Measurements from ENCODE around the gene GHRHR.

GHRHR gene

DNA sequence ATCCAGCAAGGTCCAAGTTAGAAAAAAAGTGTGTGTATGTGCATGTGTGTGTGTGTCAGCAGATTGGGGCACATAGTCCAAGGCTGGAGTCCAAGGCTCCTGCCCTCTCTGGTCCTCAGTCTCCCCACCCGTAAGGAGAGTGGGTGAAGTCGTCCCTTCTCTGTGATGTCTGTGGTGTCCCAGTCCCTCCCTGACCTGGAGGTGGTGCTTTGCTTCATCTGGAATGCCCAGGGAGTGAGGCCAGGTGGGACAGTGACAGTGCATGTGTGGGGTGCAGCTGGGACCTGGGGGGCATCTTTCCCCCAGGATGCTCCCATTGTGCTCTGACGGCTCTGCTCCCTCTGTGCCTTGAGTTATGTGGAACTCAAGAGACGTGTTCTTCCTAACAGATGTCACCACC is 34.1 kb upstream of the GHRHR start:
- DNase-seq, result no peak

DNA sequence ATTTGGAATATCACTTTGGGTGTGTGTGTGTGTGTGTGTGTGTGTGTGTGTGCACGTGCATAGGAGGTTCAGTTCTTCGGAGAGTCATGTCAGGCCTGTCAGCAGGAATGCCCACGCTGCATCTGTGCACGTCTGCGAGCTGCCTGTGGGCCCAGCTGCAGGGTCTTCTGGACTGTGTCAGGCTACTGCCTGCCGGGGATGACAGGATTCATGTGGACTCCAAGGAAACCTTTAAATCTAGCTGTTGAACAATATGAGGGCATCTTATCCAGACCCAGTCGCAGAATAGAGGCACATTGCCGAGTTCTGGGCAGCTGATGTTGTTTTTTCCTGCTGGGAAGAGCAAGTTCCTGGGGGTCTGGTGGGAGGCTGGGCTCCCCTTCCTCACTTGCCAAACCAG is 33.1 kb upstream of the GHRHR start:
- DNase-seq, result no peak

DNA sequence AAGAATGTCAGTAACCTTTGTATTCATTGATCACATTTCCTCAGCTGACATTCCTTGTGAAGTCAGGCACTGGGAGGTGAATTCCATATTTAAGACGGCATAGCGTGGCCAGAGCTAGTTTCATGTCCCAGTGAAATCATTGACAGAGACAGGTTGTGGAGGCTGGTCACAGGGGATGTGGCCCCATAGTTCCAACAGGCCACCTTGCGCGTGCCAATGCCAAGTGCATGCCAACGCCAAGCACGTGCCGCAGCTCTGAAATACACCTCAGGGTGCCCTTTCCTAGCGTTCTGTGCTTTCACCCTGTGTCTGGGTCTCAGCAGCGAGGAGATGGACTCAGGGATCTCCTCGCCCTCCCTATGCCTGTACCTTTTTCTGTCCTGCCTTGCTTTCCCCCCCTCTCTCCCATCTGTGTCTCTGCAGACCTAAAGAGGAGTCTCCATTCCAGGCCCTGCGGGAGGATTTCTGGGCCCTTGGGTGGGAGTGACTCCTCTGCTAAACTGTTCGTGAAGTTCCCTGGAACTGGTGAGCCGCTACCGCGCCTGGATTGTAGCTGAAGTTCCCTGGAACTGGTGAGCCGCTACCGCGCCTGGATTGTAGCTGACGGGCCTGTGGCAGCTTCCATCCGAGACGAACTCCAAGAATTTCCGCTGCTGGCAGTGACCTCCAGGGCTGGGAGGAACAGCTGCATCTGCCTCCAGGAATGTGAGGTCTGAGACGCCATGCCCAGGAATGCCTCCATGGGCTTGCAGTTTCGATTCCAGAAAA is 32.4 kb upstream of the GHRHR start:
- DNase-seq, result no peak

DNA sequence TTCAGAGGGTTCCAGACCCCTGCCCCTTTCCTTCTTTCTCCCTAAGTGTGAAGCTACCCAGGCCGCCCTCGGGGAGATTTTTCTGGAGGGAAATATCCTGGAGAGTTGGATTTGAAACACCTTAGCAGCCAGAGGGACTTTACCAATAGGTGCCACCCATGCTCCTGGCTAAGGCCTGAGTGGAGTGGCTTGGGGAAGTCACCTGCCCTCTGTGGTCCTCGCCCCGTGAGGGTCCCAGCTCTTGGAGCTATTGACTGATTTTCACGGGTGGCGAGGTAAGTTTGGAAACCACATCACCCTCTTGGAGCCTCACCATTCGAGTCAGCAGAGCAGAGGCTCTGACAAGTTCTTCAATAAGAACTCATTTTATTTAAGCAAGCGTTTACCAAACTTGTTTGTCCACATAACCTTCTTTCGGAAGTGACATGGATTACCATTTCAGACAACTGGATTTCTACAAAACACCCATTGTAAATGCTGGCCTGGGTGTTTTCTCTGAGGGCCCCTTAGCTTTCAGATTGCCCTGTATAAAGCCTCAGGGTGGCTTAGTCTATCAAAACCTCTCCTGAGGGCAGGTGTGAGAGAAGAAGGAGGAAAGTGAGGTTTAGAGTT is 31.7 kb upstream of the GHRHR start:
- no peak for DNase-seq

DNA sequence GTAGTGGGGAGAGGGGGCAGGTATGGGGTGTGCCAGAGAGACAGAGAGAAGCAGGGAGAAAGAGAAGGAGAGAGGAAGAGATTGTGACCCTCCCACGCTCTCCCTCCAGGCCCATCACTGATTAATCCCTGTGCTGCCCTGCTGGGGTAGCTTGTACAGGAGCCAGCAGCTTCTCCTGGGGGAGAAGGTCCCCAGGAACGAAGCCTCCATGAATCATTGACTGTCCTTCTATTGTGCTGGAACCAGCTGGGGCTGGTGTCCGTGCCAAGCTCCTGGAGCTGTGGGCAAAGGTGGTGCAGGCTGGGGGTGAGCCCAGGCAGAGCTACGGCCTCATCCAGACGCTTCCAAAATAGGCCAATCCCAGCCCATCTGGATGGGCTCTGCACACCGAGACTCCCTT is 31.2 kb upstream of the GHRHR start:
- DNase-seq, result no peak

DNA sequence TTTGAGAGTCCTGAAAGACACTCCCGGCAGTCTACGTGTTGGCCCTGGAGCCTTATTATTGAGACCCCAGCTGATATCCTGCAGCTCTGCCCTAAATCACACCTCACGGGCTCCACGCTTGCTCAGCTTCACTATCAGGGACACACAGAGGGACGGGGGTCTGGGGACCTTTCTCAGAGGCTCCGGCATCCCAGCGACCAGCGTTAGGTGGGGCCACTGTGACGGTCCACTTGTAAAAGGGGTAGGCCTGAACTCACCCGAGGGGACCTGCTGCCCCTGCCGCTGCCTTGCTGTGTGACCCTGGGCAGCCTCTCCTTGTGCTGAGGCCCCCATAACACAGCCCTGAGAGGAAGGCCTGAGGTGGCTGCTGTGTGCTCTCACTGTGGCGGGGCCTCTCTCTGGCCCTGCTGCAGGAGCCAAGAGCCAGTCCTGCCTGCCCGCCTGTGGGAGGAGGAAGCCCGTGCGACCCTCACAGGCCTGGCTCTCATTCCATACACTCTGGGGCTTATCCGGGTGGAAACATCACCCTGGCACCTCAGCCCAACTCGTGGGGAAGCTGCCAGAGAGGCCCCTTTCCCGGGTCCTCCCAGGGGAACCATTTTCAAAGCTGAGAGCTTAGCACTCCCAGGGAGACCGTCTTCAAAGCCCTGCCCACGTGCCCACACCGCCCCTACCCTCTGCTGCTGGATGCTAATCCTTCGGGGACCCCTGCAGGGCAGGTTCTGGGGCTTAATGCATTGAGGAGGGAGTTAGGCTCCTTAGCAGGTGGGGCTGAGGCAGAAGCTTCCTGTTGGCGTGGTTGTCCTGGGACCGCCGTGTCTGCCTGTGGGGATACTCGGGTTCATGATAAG is 30.4 kb upstream of the GHRHR start:
- DNase-seq, result no peak

DNA sequence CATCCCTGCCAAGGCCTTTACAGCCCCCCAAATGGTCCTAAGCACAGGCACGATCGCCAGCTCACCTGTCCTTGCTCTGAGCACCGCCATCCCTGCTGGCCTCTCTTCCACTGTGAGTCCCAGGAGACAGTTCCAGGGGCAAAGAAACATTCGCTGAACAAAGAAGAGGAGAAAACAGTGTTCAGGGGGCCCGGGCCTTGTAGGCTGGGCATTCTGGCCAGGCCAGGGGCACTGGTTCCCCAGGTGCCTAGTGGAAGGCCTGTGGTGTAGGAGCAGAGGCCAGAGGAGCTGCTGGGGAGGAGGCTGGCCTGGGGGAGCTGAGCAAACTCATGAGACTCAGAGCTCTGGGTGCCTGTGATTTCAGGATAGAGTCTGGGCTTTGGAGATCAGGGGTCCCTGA is 29.5 kb upstream of the GHRHR start:
- DNase-seq, result no peak

DNA sequence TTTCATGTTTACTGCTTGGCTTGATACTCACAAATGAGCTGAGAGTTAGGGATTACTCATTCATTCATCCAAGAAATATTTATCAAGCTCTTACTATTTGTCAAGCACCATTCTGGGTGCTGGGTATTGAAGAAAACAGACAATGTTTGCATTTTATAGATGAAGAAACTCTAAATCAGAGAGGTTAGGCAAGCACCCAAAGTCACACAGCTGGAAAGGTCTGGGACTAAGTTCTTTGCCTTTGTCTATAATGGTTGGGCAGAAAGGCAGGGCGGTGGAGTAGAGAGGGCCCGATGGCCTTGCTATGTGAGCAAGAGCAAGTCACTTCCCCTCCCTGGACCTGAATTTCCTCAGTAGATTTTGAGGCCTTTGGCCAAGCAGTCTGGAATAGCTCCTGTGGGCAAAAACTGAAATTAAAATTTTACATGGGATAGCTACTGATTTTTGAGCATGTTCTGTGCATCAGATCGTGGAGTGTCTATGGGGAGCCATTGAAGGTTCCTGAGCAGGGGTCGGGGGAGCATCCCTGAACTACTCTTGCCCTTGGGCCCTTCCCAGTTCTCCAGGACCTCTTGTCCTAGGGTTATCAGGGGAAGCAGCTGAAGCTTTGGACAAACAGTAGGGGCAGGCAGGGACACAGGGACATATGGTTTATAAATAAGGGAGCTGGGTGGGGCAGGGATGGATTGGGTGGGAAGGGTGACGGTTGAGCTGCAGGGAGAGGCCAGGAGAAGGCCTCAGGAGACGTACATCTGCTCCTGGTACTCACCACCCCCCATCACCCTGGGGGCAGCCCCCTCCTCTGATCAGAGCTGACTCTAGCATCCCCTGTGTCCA is 28.8 kb upstream of the GHRHR start:
- no peak for DNase-seq

DNA sequence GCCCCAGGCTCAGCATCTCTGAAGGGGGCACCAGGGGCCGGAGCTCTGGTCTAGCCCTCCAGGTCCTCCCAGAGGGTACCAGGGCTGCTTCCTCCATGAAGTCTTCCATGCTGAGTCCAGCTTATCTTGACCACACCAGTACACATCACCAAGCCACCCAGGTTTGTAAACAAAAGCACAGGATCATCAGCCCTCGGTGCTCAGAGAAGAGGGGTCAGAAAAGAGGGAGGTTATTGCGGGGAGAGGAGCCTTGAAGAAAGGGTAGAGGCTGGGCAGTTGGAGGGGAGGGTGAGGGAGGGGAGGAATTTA is 28.2 kb upstream of the GHRHR start:
- no peak for DNase-seq

DNA sequence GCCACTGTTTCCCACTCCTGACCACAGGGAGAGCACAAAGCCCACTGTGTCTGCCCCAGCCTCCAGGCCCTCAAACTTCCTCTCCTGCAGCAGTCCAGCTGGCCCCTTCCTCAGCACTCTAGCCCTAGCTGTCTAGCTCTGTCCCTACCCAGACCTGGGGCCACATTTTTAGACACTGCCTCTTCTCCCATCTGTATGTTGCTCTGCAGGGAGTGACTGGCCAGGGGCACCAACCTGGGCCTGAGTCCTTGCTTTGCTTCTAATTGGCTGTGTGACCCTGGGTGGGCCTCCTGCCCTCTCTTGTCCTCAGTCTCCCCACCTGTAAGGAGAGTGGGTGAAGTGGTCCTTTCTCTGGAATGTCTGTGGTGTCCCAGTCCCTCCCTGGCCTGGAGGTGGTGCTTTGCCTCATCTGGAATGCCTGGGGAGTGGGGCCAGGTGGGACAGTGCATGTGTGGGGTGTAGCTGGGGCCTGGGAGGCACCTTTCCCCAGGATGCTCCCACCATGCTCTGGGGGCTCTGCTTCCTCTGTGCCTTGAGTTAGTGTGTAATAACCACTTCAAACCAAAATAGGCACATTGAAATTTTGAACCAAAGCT is 27.0 kb upstream of the GHRHR start:
- no peak for DNase-seq

DNA sequence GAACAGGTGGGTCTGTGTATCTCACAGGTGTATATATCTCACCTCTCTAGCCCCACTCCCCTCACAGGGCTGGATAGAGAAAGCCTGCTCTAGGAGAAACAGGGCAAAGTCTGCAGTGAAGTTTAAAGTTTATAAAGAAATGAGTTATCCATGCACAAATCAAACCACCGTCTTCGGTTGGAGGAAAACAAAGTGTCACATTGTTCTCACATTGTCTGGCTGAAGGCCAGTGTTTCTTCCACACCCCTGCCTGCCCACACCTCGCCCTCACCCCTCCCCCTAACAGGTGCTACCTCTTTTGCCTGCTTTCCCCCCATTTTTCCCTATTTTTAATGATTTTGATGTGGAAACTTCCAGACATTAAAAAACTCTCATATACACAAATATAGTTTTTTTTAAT is 26.3 kb upstream of the GHRHR start:
- no peak for DNase-seq

DNA sequence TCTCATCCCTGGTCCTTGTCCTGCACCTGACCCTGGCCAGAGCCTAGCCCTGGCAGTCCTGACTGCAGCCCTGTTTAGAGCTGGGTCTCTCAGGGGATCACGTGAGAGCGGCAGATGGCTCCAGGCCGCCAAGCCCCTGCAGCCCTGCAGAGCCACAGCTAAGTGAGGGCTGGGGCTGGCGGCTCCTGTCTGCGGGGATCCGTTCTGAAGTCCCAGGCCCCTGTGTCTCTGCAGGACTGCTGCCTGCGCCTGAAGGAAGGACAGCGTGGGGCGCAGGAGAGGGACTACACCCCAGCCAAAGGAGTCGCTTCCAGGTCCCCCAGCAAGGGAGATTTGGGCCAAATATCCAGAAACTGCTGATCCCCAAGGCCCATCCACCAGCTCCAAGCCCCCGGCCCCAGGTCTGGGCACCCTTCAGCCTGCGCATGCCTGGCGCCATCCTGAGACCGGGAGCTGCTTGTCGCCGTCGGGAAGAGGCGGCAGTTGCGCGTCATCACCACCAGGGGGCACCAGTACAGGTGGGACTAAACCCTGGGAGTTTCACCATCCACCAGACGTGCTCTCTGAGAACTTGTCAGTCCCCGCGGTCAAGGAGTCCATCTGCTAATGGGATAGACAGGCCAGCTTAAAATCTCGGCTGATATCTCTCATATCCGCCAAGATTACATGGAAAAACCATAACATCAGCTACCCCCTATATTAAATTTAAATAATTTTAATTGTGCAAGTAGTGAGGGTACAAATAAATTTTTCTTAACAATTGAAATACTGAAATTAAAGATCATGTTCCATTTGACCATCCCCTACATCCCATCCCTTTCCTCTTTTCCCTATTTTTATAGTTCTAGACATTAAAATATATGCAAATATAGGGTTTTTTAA is 25.1 kb upstream of the GHRHR start:
- peak; percentile 53 for DNase-seq

DNA sequence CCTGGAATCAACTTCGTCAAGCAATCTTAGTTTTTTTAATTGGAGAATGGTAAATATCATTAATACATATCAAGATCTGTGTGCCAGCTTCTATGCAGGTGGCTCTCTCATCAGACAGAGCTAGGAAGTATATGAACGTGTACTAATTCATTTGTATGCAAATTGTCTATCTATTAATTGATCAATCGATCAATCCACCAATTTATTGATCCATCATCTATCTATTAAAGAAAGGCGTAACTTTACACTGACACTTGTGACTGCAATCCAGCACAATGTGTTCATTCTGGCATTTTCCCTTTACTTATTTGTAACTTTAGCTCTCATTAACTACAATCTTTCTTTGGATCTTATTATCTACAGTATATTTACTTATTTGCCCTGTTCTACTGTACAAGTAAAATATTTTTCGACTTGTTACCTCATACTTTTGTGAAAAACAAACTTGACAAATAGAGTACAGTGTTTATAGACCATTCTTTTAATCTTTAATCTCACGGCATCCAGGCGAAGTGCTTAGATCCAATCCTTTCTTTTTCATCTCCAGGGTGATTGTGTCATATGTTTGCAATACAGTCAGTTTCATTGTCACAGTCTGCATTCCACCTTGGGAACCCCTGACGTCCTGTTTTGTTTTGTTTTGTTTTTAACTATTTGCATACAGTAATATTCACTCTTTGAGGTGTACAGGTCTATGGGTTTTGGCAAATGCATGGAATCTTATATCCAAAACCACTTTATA is 22.0 kb upstream of the GHRHR start:
- DNase-seq, result no peak

DNA sequence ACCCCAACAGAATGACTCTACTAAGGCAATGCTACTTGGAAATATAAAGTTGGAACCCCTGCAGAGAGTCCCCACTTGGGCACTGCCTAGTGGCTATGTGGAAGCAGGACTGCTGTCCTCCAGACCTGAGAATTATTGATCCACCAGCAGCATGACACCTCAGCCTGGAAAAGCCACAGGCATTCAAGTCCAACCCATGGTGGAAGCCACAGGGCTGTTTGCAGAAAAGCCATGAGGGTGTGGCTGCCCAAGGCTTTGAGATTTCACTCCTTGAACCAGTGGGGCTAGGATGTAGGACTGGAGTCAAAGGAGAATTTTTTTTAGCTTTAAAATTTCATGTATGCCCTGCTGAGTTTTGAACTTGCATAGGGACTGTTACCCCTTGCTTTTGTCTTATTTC is 13.6 kb upstream of the GHRHR start:
- no peak for DNase-seq

DNA sequence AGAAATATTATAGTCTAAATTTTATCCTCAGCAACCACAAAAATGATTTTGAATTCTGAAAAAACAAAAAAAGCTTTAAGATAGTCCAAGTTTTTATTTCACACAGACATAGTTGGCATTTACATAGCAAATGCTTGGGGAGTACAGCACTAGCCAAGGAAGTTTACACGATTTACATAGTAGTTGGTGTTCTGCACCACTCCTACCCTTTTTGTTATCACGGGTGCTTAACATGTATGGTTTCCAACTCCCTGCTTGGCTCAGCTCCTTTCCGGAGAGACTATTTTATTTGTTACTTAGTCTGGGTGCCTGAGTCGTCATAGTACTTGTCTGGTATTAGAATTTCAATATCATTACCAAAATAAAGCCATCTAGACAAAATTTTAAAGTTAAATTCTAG is 8.8 kb upstream of the GHRHR start:
- DNase-seq, result no peak

DNA sequence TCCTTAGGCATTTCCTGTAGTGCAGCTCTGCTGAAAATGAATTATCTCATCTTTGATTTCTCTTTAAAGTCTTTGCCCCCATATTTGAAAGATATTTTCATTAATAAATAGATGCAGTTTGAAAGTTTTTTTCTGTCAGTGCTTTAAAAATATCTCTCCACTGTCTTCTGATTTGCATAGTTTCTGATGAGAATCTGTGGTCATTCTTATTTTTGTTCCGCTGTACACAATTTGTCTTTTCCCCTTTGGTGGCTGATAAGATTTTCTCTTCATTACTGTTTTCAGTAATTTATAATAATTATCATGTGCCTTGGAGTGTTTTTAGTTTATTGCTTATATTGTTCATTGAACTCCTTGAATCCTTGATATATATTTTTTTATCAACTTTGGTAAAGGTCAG is 7.0 kb upstream of the GHRHR start:
- DNase-seq, result no peak

DNA sequence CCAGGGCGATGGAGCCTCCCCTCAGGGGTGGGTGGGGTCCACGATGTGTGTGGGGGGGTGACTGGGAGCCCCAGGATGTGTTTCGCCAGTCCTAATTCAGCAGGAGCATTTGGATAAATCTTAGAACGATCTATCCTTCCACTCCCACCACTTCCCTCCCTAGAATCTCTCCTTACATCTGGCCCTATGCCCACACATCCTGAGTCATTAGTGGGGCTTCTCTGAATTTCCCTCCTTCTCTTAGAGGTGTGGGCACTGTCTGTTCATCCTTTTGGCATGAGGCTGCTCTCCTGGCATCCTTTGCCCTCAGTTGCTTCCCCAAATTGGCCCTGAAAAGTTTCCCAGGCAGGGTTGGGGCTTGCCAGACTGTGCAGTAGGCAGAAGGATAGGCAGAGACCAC is 1.6 kb downstream of the GHRHR start:
- DNase-seq, result no peak

DNA sequence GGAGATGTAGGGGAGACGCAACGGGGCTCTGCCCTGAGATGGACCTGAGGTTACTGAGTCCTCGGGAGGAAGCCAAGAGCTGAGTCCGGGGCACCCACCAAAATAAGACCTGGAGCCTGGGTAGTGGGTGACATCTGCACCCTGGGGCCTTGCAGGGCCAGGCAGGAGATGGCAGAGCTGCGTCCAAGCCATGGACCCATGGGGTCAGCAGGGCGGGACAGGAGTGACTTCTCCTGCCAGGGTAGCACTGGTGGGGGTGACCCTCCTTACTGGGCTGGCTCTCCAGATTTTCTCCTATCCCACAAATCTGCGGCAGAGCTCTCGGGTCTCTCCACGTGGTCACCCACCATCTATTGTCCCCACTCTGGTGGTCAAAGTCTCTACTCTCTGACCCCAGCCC is 2.1 kb downstream of the GHRHR start:
- DNase-seq, result no peak

DNA sequence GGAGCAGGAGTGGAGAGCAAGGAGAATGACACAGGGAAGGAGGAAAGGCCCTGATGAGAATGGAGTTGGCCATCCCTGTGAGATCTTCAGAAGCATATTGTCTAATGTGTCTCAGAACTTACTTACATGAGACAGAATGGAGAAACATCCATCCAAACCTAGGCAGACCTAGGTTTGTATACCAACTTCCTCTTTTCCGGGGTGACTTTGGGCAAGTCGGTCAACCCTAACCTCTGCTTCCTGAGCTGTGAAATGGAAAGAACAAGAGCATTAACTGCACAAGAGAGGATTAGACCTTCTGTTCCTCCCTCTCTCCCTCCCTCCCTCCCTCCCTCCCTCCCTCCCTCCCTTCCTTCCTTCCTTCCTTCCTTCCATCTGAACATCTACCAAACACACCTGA is 4.5 kb downstream of the GHRHR start:
- no peak for DNase-seq

DNA sequence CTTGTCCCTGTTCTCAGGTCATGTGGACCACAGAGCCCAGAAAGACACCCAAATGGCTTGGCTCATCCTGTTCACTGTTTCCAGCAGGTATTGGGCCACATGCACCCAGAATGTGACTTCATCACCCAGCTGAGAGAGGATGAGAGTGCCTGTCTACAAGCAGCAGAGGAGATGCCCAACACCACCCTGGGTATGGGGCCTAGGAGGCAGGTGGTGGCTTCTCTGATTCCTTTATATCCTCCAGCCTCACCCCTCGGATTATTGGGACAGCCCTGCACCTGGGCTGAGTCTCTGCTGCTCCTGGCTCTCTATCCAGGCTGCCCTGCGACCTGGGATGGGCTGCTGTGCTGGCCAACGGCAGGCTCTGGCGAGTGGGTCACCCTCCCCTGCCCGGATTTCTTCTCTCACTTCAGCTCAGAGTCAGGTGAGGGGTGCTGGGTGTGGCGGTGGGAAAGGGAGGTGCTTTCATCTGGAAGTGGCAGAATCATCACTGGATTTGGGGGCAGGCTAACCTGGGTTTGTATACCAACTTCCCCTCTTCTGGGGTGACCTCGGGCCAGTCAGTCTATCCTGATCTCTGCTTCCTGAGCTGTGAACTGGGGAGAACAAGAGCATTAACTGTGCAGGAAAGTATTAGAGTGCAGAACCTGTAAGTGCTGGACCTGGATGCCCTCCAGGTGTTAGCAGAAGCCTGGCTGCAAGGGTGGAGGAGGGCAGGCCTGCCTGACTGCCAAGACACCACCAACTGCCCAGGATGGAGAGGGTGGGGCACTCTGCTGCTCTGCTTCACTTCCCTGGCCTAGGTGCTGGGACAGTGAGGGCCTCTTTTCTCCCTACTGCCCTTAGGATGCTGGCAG is 5.2 kb downstream of the GHRHR start:
- no peak for DNase-seq
